Non-pigmented ciliary epithelial cell (primary cell): ENCODE results near the gene RGS10.

ENCODE experiments used
- DNase-seq: peaks from one replicate; pipeline ENCODE4 v3.0.0-alpha.2; 2010; ENCODE audit warnings: low read depth

Gene RGS10

DNA sequence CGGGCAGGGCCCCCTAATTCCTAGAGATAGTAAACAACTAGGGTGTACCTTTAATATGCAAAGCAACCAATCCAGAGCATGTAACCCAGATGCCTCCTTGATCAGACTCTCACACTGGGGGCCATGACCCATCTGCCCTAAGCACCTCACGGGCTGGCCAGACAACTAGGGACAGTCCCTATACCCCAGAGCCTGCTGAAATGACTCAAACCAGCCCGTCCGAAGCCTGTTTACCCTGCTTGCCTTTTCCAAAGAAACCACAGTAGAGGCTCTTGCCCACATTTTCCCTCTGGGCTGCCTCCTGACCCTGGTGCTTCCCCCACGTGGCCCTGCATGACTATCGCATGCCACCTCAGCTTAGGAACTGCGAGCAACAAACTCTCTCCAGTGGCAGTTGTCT is 46.2 kb downstream of the RGS10 start:
- DNase-seq, result no peak

DNA sequence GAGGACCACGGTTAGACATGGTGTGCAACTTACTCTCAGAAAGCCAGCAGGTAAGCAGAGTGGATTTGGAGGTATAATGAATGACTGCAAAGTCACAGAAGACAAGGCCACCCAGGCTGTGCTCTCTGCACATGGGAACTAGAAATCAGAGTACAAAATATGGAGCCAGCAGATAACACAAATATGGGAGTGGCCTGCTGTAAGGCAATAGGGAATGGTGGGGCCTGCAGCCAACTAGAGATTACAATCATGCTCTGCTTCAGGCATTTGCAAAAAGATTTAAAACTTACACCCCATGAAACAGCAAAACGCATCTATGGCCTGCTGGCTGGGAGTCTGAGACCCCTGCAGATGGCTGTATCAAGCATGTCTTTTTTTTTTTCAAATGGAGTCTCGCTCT is 47.0 kb downstream of the RGS10 start:
- DNase-seq, result no peak

DNA sequence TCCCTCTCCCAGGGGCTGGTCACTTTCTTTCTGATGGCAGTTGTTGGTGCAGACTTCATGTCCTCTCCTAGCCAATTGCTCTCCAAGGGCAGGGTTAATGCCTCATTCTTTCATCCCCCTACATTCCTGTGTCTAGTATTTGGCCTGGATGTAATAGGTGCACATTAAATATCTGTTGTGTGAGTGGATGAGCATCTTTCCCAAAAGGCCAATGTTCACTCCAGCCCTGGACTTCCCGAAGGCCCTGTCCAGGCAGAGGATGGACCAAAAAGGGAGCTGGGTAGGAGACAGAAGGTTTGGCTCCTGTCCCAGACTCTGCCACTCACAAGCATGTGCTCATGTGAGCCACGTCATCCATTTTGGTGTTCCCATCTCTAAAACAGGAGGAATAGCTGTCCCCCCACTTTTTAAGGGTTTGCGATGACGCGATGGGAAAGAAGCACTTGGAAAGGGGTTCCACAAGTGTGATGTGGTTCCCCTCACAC is 47.5 kb downstream of the RGS10 start:
- no peak for DNase-seq

DNA sequence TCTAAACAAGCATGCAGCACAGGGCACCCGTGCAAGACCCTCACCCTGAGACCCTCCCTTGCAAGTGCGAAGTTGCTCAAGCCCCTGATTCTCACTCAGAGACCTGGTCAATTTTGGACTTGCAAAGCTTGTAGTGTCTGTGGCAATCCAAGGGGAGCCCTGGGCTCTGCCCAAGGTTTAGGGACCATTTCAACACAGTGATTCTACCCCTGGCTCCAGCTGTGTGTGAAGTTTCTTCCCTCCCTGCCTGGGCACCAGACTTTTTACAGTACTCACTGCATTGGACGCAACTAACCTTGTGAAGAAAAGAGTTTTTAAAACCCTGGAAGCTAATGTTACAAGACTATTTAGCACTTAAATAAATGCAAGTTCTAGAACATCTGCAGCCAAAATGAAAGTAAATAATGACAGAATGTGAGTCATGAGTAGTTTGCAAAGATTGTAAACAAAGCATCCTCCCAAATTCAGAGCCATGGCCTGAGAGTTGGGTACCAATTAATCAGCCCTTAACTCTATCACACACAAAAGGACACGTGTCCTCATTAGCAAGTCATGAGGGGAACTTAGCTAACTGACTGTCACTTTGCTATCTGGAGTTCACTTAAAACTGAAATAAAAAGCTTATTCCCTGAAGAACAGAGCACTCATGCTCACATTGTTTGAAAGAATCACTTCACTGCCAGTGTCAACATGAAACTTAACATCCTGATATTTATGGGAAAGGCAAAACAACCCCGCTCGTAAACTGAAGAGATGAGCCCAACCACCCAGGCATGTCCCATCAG is 48.1 kb downstream of the RGS10 start:
- DNase-seq, result no peak

DNA sequence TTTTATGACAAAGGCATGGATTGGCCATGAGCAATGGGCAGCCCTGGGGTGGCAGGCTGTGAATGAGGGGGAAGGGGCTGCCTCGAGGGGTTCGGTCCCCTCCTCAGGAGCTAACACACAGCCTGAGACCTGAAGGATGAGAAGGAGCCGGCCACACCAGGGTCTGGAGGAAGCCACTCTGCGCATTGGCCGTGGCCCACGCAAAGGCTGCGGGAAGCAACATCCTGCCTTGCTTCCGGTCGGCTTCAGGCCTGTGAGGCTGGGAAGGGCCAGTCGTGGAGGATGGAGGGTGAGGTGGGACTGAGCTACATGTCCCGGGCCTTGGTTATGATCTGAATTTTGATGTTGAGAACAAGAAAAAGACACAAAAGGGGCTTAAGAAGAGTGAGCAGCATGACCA is 49.4 kb downstream of the RGS10 start:
- no peak for DNase-seq

DNA sequence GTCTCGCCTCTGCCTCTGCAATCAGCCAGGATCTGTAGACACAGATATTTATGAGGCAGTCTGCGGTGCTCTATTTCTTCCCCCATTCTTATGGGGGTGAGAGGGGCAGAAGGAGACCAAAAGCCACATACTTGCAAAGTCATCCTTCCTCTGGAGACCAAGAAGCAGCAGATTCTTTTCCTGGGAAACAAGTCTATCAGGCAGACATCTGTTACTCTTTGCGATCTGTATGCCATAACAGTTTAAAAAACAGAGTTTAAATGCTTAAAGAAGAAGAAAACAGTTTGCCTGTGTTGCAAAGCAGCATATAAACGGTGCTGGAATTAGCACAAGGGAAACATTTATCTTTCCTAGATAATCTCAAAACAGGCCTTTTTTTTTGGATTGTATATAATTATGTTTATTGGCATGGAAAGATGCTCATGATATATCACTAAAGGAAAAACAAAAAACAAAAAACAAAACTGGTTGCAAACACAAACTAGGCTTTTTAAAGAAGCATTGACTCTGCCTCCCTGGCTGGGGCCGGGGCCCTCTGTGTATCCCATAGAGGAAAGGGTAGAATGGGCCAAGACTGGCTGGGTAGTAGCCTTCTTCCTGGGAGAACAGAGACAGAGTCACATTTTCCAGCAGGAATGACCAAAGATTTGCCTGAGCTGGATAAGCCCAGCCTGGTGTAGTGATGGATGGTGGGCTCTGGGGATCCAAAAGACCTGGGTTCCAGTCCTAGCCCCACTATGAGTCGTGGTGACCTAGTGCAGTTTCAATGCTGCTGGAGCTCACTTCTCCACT is 50.4 kb downstream of the RGS10 start:
- DNase-seq, result no peak

DNA sequence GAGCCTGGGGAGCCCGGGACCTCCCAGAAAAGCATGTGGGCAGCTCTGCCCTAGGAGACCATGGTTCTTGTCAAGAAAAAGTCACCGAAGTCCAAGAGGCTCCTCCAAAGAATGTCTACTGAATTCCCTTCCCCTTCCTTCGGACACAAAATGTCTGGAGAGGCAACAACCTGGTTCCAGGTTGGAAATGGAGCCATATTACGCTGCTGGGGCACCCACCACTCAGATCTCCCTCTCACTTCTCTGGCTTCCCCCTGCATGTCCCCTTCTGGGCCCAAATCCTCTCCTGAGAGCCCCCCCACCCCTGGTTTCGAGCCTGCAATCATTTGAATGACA is 52.6 kb downstream of the RGS10 start:
- DNase-seq, result no peak

DNA sequence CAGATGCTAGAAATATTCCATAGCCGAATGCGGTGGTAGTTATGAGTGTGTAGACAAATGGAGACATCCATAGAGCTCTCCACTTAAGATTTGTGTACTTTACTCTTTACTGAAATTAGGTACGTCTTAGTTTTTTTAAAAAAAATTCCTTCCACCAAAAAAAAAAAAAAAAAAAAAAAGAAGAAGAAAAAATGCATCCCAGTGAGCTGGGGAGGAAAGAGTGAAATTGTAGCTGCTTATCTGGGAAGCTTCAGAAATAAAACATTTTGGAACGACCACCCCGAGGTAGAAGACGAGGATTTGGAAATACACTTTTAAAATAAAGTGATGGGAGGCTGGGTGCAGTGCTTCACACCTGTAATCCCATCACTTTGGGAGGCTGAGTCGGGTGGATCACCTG is 53.8 kb downstream of the RGS10 start:
- DNase-seq, result no peak

DNA sequence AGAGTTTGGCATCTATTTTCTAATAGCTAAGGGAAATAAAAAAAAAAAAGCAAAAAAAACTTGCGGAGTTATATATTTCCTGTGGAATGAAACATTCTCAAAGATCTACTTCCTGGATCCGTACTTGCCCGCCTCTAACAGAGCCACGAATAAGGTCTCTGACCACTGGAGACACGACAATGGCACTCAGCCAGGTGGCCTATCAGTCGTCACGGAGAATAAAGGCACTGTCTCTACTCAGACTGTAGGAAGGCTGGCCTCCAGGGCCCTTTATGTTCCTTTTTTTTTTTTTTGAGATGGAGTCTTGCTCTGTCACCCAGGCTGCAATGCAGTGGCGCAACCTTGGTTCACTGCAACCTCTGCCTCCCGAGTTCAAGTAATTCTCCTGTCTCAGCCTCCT is 58.7 kb downstream of the RGS10 start:
- no peak for DNase-seq

DNA sequence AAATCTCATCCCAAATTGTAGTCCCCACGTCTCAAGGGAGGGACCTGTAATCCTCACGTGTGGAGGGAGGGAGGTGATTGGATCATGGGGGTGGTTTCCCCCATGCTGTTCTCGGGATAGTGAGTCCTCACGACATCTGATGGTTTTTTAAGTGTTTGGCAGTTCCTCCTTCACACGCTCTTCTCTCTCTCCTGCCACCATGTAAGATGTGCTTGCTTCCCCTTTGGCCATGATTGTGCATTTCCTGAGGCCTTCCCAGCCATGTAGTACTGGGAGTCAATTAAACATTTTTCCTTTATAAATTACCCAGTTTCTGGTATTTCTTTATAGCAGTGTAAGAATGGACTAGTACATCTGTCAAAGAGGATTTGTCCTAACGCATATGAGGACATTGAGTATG is 59.5 kb downstream of the RGS10 start:
- no peak for DNase-seq

DNA sequence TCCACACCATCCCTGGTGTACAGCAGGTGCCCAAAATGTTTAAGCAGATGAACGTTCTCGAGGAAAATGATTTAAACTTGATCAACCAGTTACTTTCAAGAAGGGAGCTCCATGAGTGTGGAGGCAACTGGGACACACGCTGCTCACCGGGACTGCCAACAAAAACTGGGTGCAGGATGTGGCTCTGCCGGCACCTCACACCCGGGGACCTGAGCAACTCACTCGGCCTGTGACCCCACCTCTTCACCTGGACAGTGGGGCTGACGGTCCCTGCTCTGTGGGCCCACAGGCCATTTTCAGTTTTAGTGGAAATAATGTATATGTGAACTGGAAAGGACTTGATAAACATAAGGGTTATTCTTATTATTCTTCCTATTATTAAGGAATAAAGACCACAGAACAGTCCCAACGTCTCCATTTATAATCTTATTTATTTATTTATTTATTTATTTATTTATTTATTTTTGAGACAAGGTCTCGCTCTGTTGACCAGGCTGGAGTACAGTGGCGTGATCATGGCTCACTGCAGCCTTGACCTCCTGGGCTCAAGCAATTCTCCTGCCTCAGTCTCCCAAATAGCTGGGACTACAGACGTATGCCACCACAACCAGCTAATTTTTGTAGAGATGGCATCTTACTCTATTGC is 60.6 kb downstream of the RGS10 start:
- no peak for DNase-seq

DNA sequence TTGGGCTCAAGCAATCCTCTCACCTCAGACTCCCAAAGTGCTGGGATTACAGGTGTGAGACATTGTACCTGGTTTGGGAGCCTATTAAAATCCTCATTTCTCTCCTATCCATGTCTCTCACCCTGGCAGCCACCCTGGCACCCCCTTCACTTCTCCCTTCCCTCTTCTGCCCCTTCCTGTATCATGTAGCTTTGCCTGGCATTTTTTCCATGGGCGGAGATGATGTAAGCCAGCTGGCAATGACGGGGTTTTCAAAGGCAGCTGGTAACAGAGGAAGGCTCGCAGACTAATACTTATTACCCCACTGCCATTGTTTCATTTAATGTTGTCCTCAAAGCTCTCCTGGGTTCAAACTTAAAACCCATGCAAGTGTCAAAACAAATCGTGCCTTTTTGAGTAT is 61.9 kb downstream of the RGS10 start:
- no peak for DNase-seq

DNA sequence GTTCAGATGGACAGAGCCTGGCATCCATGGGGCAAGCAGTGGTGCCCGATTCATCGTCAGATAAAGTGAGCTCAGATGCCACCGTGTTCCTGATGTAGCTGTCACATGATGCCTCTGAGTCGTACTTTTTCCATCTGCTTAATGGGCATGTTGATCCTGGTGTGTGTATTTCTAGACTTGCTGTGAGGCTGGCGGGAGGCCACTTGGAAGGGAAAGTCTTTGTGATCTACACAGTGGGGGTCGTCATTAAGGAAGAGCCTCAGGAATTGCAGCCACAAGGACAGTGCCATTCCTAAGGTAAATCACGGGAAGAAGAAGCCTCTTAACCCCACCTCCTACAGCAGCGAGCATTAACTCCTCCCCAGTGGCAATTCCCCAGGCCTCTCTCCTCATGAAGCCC is 63.0 kb downstream of the RGS10 start:
- DNase-seq, result no peak

DNA sequence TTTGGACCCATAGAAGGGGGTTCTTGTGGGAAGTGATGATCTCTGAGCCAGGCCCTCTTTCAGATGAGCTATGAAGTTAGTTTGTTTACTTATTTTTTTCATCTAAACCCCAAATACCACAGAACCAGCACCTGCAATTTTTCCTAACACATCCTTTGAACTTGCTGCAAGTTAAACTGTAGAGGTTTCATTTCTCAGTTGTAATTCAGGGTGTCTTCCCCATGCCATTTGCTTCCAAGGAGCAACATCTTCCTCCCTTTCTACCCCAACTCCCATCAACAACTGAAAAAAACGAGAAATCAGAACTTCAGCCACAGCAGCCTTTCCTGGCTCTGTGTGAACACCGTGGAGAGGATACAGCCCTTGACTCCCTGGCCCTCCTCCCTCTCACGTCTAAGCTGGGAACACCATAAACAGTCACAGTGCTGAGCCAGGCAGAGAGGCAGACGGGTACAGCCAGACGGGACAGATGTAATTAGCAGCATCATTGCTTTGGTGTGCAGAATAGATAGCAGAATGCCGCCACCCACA is 63.6 kb downstream of the RGS10 start:
- no peak for DNase-seq

DNA sequence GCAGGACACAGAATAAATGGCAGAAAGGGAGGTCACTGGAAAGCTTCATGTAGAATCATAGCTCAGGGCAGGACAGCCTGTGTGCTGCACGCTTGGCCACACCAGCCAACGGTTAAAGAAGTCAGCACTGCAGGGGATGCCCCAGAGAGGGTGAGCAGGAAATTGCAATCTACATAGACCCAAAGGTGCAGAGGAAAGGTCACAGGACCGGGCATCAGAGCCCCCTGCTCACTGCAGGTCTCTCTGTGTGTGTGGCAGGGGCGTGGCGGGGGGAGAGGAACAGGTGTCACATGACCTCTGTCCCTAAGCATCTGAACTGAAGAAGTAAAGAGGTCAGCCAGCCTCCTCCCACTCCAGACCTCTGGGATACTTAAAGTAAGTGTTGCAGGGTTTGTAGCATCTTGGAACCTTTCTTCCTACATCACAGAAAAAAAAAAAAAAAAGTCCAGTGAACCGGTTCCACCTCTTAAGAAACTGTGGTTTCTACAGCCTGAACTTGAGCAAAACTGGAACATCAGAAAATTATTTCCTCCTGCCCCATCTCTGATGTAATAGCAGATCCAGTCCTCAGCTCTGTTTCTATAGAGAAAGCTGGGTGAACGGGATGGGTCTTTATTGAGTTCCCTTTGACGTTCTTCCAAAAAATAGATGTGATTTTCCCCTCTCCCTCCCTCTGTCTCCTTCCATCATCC is 64.3 kb downstream of the RGS10 start:
- no peak for DNase-seq

DNA sequence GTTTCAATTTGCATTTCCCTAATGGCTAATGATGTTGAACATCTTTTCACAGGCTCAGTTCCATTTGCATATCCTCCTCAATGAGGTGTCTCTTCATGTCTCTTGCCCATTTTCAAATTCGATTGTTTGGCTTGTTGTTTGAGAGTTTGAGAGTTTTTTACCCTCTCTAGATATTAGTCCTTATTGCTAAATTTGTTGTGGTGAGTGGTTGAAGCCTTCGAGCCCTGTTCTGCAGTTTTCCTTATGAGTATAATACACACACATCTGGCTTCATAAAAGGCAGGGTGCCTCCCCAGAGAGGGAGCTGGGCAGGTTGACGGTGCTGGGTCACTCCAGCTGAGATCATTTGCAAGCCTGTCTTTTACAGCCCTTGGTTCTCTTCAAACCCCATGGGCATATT is 65.1 kb downstream of the RGS10 start:
- no peak for DNase-seq

DNA sequence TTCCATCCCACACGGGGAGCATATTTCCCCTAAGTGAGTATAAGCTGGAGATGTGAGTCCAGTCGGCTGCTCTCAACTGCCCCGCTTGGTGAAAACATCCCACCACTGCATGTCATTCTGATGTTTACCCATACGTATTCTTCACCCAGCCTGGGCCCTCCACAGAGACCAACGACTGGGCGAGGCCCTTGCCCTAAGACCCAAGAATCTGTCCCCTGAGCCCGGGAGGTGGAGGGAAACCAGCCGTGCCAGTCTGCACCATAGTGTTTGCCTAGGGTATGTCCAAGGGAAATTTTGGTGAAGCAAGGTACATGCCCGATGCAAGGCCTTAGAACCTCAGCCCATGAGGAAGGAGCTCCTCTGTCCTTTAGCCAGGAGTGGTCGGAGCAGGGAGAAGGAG is 67.9 kb downstream of the RGS10 start:
- DNase-seq, result no peak

DNA sequence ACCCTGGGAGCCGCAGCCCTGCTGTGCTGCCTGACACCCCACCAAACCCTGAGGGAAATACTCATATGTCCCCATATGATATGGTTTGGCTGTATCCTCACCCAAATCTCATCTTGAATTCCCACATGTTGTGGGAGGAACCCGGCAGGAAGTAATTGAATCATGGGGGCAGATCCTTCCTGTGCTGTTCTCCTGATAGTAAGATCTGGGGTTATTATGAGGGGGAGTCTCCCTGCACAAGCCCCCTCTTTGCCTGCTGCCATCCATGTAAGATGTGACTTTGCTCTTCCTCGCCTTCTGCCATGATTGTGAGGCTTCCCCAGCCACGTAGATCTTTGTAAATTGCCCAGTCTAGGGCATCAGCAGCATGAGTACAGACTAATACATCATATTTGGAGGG is 68.7 kb downstream of the RGS10 start:
- DNase-seq, result no peak

DNA sequence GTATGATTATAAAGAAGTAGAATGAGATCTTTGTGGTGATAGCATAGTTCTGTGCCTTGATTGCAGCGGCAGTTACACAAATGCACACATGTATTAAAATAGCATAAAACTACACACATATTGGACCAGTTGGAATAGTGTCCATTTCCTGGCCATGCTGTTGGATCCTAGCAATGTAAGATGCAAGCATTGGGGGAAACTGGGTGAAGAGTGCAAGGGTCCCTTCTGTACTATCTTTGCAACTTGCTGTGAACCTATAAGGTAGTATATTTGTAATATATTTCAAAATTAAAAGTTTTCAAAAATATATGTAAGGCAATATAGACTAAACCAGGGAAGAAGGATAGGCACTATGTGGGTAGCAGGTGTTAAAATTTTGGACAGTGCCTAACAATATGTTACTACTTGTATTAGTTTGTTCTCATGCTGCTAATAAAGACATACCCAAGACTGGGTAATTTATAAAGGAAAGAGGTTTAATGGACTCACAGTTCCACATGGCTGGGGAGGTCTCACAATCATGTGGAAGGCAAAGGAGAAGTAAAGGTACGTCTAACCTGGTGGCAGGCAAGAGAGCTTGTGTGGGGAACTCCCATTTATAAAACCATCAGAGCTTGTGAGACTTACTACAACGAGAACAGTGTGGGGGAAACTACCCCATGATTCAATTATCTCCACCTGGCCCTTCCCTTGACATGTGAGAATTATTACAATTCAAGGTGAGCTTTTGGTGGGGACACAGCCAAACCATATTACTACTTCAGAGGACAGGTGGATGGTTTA is 71.4 kb downstream of the RGS10 start:
- no peak for DNase-seq

DNA sequence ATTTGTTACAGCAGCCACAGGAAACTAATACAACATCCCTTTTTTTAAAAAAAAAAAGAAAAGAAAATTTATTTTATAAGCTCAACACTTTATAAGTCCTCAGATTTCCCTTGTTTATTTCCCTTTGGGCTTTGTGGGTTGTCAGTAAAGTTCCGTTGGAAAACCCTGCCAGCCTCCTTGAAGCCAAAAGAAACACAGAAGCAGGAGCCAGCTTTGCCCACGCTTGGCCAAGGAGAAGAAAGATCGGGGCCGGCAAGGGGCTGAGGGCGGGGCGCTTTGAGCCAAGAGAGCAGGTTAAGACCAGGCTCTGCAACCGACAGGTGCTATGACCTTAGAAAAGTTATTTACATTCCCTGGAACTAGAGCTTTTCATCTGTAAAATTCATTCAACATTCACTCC is 72.7 kb downstream of the RGS10 start:
- DNase-seq, result no peak

DNA sequence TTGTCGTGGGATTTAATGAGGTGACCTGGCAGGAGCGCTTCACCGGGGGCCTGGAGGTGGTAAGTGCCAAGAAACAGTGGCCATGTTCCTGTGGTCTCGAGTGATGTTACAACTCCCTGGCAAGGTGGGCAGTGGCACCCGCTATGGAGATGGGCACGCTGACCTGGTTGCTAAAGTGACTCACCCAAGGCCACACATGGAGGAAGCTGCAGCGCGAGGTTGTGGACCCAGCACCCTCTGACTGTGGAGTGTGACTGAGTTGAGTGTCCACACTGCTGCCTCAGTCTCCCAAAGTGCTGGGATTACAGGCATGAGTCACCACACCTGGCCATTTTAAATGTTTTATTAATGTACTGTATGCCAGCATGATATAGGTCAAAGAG is 73.2 kb downstream of the RGS10 start:
- DNase-seq, result no peak
